ENCODE results near the gene FOXR1.
"Not testable (repeated sequence)": the region's sequence is repeated elsewhere in the genome, so short reads cannot be mapped to it uniquely, and the experiment has no call there.

FOXR1 gene

DNA sequence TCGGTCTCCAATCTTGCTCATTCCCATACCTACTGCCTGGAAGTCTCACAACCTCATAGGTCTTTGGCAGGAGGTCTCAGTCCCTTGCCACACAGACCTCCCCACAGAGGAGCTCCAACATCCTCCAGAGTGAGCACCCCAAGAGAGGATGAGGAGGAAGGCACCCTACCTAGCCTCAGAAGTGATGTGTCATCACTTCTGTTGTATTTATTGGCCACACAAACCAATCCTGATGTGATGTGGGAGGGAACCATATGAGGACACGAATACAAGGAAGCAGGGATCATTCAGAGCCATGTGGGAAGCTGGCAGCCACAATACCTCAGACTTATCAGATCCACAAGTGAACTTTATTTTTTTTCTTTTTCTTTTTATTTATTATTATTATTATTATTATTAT is 24.5 kb upstream of the FOXR1 start:
- no peak for DNase-seq (ENCODE audit: low spot score)

GRCh38 chr11:118948000-118948399 is 23.6 kb upstream of the FOXR1 start:
- DNase-seq (ENCODE audit: low spot score): no peak

GRCh38 chr11:118953265-118953664 is 18.3 kb upstream of the FOXR1 start:
- no peak for DNase-seq (ENCODE audit: low spot score)

- not testable (repeated sequence) for DNase-seq (ENCODE audit: low spot score)
Measured at GRCh38 chr11:118953976-118954375, 17.6 kb upstream of the FOXR1 start.

GRCh38 chr11:118956094-118956846 is 15.3 kb upstream of the FOXR1 start, which contains the start of gene UPK2:
TSS of gene UPK2 (plus strand) at chr11:118956298. CDS start at chr11:118956351, 53 bp downstream.
- DNase-seq (ENCODE audit: low spot score): peak; percentile 95

DNA sequence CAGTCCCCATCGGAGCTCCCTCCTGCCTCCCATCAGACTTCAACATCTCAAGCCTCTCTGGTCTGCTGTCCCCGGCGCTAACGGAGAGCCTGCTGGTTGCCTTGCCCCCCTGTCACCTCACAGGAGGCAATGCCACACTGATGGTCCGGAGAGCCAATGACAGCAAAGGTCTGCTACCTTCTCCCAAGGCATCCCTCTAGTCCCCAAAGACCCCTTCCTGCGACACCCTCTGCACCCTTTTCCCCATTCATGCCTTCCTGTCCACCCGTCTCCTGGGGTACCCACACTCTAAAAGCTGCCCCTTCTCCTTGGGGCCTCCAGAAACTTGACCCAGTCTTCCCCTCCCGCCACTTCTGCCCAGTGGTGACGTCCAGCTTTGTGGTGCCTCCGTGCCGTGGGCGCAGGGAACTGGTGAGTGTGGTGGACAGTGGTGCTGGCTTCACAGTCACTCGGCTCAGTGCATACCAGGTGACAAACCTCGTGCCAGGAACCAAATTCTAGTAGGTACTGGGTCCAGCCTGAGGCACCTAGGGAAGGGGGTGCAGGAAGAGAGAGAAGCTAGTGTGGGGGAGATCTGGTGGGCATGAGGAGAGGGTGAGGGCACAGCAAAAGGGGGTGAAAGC is 14.6 kb upstream of the FOXR1 start:
- DNase-seq (ENCODE audit: low spot score): no peak

GRCh38 chr11:118957549-118957948 is 14.0 kb upstream of the FOXR1 start:
- no peak for DNase-seq (ENCODE audit: low spot score)

GRCh38 chr11:118957968-118958367 is 13.6 kb upstream of the FOXR1 start:
- no peak for DNase-seq (ENCODE audit: low spot score)

GRCh38 chr11:118958577-118958976 is 13.0 kb upstream of the FOXR1 start:
- DNase-seq (ENCODE audit: low spot score): no peak

GRCh38 chr11:118961189-118961588 is 10.4 kb upstream of the FOXR1 start:
- DNase-seq (ENCODE audit: low spot score): no peak

DNA sequence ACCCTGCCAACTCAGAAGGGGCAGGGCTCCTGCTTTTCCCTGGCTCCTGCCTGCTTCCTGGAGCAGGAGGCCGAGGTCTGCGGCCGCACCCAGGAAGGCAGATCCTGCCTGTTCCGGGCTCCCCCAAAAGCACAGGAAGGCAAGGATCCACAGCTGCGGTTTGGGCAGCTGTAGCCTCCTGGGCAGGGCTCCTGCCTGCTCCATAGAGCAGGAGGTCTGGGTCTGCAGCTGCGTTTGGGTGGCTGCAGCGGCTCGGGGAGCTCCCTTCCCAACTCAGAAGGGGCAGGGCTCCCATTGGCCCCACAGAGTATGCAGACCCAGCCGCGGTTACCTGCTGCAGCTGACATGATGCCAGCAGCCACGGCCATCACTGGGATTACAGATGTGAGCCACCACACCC is 10.0 kb upstream of the FOXR1 start:
- no peak for DNase-seq (ENCODE audit: low spot score)

GRCh38 chr11:118969508-118969907 is 2.1 kb upstream of the FOXR1 start:
- not testable (repeated sequence) for DNase-seq (ENCODE audit: low spot score)

DNA sequence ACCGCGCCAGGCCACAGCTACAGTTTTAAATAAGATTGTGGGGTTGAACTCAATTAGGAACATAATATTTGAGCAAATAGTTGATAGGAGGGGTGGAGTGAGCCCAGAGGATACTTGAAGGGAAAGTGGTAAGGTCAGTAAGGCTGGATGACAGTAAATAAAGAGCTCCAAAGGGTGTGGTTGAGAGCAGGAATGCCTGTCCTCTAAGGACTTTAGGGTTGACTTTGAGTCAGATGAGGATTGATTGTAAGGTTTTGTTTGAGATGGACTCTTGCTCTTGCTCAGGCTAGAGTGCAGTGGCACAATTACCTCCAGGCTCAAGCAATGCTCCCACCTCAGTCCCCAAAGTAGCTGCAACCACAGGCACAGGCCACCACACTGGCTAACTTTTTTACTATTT is 2.4 kb downstream of the FOXR1 start:
- no peak for DNase-seq (ENCODE audit: low spot score)

DNA sequence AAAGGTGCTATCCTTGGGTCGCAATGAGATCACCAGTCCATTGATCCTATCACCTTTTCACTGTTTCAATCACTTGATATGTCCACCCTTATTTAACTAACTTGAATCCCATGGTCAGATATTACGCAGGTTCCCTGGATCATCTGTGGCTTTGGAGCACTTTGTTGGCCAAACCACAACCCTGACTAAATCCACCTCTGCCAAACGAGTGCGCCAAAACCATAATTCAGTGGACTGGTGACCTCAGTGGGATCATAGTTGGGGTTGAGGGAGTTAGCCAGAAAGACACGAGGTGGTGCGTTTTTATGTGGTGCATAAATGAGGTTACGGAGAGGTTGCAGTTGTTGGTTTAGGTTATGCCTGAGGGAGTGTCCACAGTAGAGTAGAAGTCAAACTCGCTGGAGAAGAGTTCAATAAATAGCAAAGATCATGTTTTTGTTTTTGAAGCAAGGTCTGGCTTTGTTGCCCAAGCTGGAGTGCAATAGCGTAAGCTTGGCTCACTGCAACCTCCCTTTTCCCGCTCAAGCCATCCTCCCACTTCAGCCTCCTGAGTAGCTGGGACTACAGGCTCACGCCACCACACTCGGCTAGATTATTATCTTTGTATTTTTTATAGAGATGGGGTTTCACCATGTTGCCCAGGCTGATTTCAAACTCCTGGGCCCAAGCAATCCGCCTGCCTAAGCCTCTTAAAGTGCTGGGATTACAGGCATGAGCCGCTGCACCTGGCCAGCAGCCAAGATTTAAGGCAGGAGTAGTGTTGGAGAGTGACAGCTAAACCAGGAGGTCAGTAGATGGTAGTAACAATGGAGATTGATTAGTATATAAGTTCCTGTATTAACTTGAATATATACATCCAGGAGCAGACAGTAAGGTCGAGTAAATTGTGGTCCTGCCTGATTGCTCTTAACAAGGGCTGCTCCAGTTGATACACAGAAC is 4.5 kb downstream of the FOXR1 start:
- no peak for DNase-seq (ENCODE audit: low spot score)

GRCh38 chr11:118979434-118979833 is 7.9 kb downstream of the FOXR1 start:
- DNase-seq (ENCODE audit: low spot score): no peak

DNA sequence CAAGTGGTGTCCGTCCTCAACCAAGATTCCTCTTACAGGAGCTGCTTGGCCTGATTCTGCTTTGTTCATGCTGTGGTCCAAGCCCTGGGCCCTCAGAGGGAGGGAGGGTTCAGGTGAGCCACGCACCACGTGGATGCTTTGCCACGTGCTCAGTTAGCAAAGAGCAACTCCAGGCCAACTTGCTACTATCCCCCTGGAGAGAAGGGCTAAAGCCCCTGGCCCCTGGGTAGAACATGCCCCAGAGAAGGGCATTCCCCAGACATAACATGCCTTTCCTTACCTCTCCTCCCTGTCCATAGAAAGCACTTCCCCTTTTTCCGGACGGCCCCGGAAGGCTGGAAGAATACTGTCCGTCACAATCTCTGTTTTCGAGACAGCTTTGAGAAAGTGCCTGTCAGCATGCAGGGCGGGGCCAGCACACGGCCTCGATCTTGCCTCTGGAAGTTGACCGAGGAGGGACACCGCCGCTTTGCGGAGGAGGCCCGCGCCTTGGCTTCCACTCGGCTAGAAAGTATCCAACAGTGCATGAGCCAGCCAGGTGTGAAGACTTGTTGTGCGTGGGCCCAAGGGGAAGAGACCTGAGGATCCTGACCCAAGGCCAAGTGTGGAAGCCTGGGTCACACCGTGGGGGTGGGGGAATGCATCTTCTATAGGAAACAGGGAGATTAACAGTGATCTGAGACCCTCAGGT is 8.8 kb downstream of the FOXR1 start:
- no peak for DNase-seq (ENCODE audit: low spot score)

DNA sequence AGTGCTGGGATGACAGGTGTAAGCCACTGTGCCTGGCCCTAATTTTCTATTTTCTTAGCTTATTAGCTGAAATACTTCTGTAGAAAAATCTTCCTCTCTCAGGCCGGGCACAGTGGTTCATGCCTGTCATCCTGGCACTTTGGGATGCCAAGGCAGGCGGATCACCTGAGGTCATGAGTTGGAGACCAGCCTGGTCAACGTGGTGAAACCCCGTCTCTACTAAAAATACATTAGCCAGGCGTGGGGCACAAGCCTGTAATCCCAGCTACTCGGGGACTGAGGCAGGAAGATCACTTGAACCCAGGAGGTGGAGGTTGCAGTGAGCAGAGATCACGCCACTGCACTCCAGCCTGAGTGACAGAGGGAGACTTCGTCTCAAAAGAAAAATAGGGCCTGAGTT is 12.8 kb downstream of the FOXR1 start:
- not testable (repeated sequence) for DNase-seq (ENCODE audit: low spot score)

DNA sequence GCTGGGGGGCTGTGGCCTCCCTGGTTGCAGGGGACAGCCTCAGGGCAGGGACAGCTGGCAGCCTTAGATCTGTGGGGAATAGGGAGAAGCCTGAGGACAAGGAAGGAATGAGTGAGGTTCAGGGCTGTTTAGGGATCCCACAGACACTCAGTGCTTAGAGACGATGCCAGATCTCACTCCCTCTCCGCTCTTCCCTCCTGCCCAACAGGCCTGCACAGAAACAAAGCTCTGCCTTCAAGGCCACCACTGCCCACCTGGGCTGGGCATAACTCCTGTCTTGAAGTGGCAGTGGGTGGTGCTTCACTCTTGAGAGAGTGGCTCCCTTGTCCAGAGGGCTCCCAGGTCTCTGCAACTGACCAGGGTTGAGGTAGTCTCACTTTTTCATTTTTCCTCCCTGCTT is 13.3 kb downstream of the FOXR1 start:
- DNase-seq (ENCODE audit: low spot score): no peak

DNA sequence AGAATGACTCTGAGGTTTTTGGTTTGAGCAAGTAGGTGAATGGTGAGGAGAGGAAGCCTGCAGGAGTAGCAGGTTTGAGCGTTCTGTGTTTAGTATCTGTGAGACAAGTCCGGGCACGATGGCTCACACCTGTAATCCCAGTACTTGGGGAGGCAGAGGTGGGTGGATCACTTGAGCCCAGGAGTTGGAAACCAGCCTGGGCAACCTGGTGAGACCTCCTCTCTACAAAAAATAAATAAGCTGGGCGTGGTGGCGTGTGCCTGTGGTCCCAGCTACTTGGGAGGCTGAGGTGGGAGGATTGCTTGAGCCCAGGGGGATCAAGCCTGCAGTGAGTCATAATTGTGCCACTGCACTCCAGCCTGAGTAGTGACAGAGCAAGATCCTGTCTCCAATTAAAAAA is 16.7 kb downstream of the FOXR1 start:
- no peak for DNase-seq (ENCODE audit: low spot score)

DNA sequence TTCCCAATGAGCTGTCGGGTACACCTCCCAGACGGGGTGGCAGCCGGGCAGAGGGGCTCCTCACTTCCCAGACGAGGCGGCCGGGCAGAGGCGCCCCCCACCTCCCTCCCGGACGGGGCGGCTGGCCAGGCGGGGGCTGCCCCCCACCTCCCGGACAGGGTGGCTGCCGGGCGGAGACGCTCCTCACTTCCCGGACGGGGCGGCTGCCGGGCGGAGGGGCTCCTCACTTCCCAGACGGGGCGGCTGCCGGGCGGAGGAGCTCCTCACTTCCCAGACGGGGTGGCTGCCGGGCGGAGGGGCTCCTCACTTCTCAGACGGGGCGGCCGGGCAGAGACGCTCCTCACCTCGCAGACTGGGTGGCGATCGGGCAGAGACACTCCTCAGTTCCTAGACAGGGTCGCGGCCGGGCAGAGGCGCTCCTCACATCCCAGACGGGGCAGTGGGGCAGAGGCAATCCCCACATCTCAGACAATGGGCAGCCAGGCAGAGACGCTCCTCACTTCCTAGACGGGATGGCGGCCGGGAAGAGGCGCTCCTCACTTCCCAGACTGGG is 20.0 kb downstream of the FOXR1 start:
- not testable (repeated sequence) for DNase-seq (ENCODE audit: low spot score)

GRCh38 chr11:118996926-118997626 is 25.5 kb downstream of the FOXR1 start:
- DNase-seq (ENCODE audit: low spot score): peak; percentile 73
